GM18507 (cell line): ENCODE measurements around the gene H3-3A.

ENCODE experiments used
- DNase-seq: peaks from one replicate; pipeline ENCODE4 v3.0.0; 2011; ENCODE audit warnings: low read depth; ENCODE audit not compliant: insufficient read length; ENCODE audit errors: extremely low spot score
- FAIRE-seq: peaks from 2 replicates; lab custom pipeline; 2011; peaks lifted over from hg19 to GRCh38; lab: Jason Lieb, UNC

Gene H3-3A

DNA sequence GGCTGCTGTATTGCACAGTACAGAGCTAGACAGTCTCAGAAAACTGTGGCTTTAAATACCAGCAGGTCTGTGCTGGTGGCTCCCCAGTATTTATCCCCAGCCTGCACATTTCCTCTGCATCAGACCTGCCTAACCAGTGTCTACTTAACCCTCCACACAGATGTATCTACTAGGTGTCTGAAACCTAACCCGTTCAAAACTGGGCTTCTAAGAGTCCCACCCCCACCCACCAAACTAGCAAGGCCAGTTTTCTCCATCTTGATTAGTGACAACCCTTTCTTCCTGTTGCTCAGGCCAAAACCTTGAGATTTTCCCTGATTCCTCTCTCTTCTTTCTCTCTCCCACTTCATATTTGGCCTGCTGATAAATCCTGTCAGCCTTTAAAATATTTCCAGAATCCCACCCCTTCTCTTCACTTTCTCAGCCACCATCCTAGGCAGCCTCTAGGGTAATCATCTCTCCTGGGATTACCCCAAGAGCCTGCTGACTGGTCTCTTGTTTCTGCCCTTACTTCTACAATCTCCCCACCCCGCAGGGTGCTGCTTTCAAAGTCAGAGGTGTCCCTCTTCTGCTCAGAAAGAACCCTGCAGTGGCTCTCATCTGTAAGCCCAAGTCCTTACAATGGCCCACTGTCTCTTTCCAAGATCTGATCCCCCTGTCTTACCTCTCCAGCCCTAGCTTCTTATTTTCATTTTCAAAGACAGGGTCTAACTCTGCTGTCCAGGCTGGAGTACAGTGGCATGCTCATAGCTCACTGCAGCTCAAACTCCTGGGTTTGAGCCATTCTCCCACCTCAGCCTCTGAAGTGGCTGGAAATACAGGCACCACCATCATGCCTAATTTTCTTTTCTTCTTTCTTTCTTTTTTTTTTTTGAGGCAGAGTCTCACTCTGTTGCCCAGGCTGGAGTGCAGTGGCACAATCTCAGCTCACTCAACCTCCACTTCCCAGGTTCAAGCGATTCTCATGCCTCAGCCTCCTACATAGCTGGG is 45.2 kb downstream of the H3-3A start:
- FAIRE-seq (no peak), DNase-seq (no peak)

- no peak for FAIRE-seq
- no peak for DNase-seq
Observed at GRCh38 chr1:226108935-226109828, 46.7 kb downstream of the H3-3A start.

DNA sequence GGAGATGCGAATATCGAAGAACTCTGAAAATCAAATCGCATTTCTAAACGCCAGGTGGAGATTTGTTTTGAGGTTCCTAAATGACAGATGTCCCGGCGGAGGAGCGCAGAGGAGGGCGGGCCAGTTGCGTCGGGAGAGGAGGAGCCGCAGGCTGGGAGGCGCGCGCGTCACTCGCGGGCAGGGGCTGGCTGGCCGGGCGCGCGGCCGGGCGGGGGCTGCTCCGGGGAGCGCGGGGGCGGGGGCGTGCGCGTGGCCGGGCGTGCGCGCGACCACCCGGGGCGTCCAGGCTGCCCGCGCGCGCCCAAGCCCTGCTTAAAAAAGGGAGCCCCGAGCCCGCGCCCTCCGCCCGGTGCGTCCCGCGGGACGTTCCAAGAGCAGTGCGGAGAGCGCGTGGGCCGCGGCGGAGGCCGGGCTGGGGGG is 47.3 kb downstream of the H3-3A start:
- peak; percentile 84 for FAIRE-seq
- DNase-seq: peak; percentile 96

DNA sequence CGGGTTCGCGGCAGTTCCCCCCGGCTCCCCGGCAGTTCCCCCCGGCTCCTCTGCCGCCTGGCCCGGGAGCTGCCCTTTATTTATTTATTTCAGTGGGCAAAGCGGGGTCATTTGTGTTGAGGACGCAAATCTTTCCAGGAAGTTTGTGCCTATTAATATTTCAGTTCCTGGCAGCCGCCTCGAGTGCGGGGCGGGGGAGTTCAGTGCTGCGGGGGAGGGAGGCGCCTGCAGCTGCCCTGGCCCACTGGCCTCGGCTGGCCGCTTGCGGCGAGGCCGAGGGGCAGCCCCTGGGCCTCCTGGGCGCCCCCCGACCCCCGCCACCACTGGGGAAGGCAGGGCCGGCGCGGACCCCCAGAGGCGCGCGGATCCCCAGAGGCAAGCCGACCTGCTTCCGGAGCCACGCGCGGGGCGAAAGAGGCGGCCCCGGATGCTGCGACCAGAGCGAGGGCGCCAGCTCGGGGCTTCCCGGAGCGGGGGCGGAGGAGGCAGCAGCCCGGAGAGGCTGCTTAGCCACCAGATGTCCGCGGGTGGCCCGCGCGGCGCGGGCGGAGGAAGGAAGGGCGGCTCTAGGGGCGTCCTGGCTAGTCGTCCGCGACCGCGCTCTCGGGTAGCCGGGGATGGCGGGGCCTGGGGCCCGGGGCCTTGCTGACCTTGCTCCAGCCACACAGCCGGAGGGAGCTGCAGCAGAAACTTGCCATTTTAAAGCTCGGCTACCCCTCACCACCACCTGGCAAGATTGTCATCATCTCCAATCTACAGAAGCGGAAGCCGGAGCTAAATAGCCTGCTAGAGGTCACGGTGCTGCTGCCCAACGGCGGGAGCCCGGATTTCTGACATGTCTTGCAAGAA is 48.0 kb downstream of the H3-3A start:
- DNase-seq (peak; percentile 81), FAIRE-seq (peak; percentile 84)

- FAIRE-seq (no peak), DNase-seq (no peak)
Observed at GRCh38 chr1:226111098-226111882, 48.8 kb downstream of the H3-3A start.

- no peak for FAIRE-seq
- no peak for DNase-seq
Observed at GRCh38 chr1:226111883-226112261, 49.4 kb downstream of the H3-3A start.

DNA sequence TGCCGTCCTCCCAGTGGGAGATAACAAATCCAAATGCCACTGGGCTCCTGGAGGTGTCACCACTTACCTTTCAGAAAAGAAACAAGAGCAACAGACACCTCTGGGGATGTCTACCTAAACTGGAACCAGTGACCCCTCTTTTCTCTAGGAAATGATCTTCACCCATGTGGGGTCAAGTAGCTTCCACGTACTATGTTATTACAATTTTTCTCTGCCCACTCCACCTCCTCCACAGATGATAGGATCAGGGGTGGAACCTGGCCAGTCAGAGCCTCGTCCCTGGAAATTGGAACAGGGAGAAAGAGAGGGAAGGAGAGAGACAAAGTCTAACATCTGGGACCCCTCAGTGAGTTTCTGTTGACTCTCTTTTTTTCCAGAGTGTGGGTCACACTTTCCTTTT is 50.1 kb downstream of the H3-3A start:
- FAIRE-seq: no peak
- no peak for DNase-seq

DNA sequence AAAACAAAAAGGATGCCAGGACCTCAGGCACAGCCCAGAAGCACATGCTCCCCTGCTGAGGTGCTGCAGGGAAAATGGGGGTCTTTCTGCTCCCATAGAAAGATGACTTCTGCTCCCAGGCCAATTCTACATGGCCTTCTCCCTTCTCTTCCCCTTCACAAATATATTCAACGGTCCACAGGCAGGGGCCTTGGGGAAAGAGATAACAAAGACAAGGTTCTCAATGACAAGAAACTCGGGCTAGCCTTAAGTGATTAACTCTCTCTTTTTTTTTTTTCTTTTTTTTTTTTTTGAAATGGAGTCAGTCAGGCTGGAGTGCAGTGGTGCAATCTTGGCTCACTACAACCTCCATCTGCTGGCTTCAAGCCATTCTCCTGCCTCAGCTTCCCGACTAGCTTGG is 54.2 kb downstream of the H3-3A start:
- DNase-seq (no peak), FAIRE-seq (no peak)

DNA sequence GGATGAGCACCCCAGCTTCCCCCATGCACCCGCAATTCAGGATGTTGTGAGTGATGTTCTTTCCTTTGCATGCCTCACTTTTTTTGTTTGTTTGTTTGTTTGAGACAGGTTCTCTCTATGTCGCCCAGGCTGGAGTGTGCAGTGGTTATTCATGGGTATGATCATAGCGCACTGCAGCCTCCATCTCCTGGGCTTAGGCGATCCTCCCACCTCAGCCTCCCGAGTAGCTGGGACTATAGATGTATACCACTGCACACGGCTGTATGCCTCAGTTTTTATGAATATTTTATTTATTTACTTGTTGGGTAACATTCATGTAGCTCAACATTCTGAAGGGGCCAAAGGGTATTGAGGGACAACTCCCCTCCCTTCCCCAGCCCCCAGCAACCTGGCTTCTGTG is 54.8 kb downstream of the H3-3A start:
- no peak for DNase-seq
- FAIRE-seq: no peak

GRCh38 chr1:226118357-226118756 is 55.8 kb downstream of the H3-3A start:
- FAIRE-seq (no peak), DNase-seq (no peak)

GRCh38 chr1:226119169-226119568 is 56.7 kb downstream of the H3-3A start:
- FAIRE-seq (no peak), DNase-seq (no peak)

- FAIRE-seq: no peak
- no peak for DNase-seq
Observed at GRCh38 chr1:226120398-226120797, 57.9 kb downstream of the H3-3A start.

- no peak for FAIRE-seq
- no peak for DNase-seq
Observed at GRCh38 chr1:226121049-226121586, 58.6 kb downstream of the H3-3A start.
